Activated CD8-positive, alpha-beta T cell treated with anti-CD3 and anti-CD28 coated beads, Interleukin-2, amount 10 ng/mL, durations not matched to agents 7 days and 5 days (primary cell): ENCODE data around the gene SLC8A1. TPM values are rescaled to one million over a fixed set of nuclear protein-coding genes. Genes with fewer than 3 reads are reported as not detected.

Experiments used
- ATAC-seq: fragments of 150-1000 bp; cut with Tn5 transposase; one replicate; pipeline ENCODE4 v1.10.0; 2021; ENCODE audit warnings: moderate library complexity
- CTCF ChIA-PET: fragments of 350-600 bp; sonication (Branson Sonifier 250); formaldehyde crosslinking; loops from one replicate; lab custom pipeline; 2021; ENCODE audit warnings: antibody characterized with exemption; lab: Charles Lee
- POLR2A ChIA-PET: fragments of 350-600 bp; sonication (Branson Sonifier 250); formaldehyde crosslinking; loops from one replicate; lab custom pipeline; 2021; ENCODE audit warnings: antibody characterized with exemption; lab: Charles Lee
- DNase-seq: peaks from one replicate; pipeline ENCODE4 v3.0.0-alpha.2; 2020
- H3K27ac Mint-ChIP-seq: one replicate; pipeline ENCODE4 v1.8.0; 2021; ENCODE audit warnings: mild to moderate bottlenecking, mixed read lengths
- H3K27me3 Mint-ChIP-seq: one replicate; pipeline ENCODE4 v1.8.0; 2021; ENCODE audit warnings: low read depth, mixed read lengths
- H3K36me3 Mint-ChIP-seq: one replicate; pipeline ENCODE4 v1.8.0; 2021; ENCODE audit warnings: low read depth, mixed read lengths
- H3K4me1 Mint-ChIP-seq: one replicate; pipeline ENCODE4 v1.8.0; 2021; ENCODE audit warnings: low read depth, mixed read lengths
- H3K4me3 Mint-ChIP-seq: one replicate; pipeline ENCODE4 v1.8.0; 2021; ENCODE audit warnings: mild to moderate bottlenecking, mixed read lengths
- H3K9me3 Mint-ChIP-seq: one replicate; pipeline ENCODE4 v1.8.0; 2022; ENCODE audit warnings: mixed read lengths; ENCODE audit not compliant: insufficient read depth
- total RNA-seq, 2 experiments: library from RNA; stranded (reverse); gene quantifications; one replicate each; pipeline ENCODE4 v1.2.3, GENCODE V29; 2021

Gene SLC8A1
- total RNA-seq, 2 experiments from 2014 or later: 0.10 to 0.45 TPM

GRCh38 chr2:40268566-40268965, 183.3 kb downstream of the SLC8A1 start:
- no peaks in the 10 kb centered on the region for H3K36me3 Mint-ChIP-seq
- H3K27me3 Mint-ChIP-seq: no peaks in the 10 kb centered on the region
- ChIA-PET POLR2A (no interaction called here), CTCF (no interaction called here)
- no peak overlapping the region for H3K4me3 Mint-ChIP-seq
- no peaks in the 10 kb centered on the region for H3K4me1 Mint-ChIP-seq
- DNase-seq (no peak), ATAC-seq (no peak)
- H3K27ac Mint-ChIP-seq: no peak overlapping the region
- H3K9me3 Mint-ChIP-seq: no peaks in the 10 kb centered on the region

- no peak for ATAC-seq
- Mint-ChIP-seq H3K36me3 (no peaks in the 10 kb centered on the region), H3K9me3 (no peaks in the 10 kb centered on the region), H3K27ac (no peak overlapping the region), H3K27me3 (no peaks in the 10 kb centered on the region), H3K4me3 (no peak overlapping the region), H3K4me1 (no peaks in the 10 kb centered on the region)
- ChIA-PET POLR2A (no interaction called here), CTCF (no interaction called here)
- no peak for DNase-seq
These were observed 185.7 kb downstream of the SLC8A1 start for GRCh38 chr2:40266201-40266600.

GRCh38 chr2:40265602-40266001, 186.3 kb downstream of the SLC8A1 start:
- ChIA-PET CTCF (no interaction called here), POLR2A (no interaction called here)

GRCh38 chr2:40261042-40261441, 190.8 kb downstream of the SLC8A1 start:
- ATAC-seq: no peak
- no peak overlapping the region for H3K27ac Mint-ChIP-seq
- H3K36me3 Mint-ChIP-seq: no peaks in the 10 kb centered on the region
- H3K4me1 Mint-ChIP-seq: no peaks in the 10 kb centered on the region
- H3K27me3 Mint-ChIP-seq: no peaks in the 10 kb centered on the region
- POLR2A ChIA-PET: no interaction called here
- H3K9me3 Mint-ChIP-seq: no peaks in the 10 kb centered on the region
- CTCF ChIA-PET: no interaction called here
- no peak overlapping the region for H3K4me3 Mint-ChIP-seq
- DNase-seq: no peak

More at GRCh38 chr2:40265602-40266001, 186.3 kb downstream of the SLC8A1 start:
- Mint-ChIP-seq H3K9me3 (no peaks in the 10 kb centered on the region), H3K27ac (no peak overlapping the region), H3K4me3 (no peak overlapping the region), H3K27me3 (no peaks in the 10 kb centered on the region), H3K36me3 (no peaks in the 10 kb centered on the region), H3K4me1 (no peaks in the 10 kb centered on the region)
- no peak for DNase-seq
- ATAC-seq: no peak

GRCh38 chr2:40260437-40260836, 191.5 kb downstream of the SLC8A1 start:
- Mint-ChIP-seq H3K4me1 (no peaks in the 10 kb centered on the region), H3K4me3 (no peak overlapping the region), H3K9me3 (no peaks in the 10 kb centered on the region), H3K27ac (no peak overlapping the region), H3K36me3 (no peaks in the 10 kb centered on the region), H3K27me3 (no peaks in the 10 kb centered on the region)
- POLR2A ChIA-PET: no interaction called here
- DNase-seq (no peak), ATAC-seq (no peak)
- CTCF ChIA-PET: no interaction called here

- no peak for ATAC-seq
- no peaks in the 10 kb centered on the region for H3K4me1 Mint-ChIP-seq
- DNase-seq: no peak
- ChIA-PET CTCF (no interaction called here), POLR2A (no interaction called here)
- H3K9me3 Mint-ChIP-seq: no peaks in the 10 kb centered on the region
- no peaks in the 10 kb centered on the region for H3K36me3 Mint-ChIP-seq
- no peak overlapping the region for H3K4me3 Mint-ChIP-seq
- no peaks in the 10 kb centered on the region for H3K27me3 Mint-ChIP-seq
- no peak overlapping the region for H3K27ac Mint-ChIP-seq
These were observed 192.0 kb downstream of the SLC8A1 start for GRCh38 chr2:40259900-40260299.

GRCh38 chr2:40258135-40258457, 193.8 kb downstream of the SLC8A1 start:
- CTCF ChIA-PET: no interaction called here
- POLR2A ChIA-PET: no interaction called here

GRCh38 chr2:40257340-40258134, 194.4 kb downstream of the SLC8A1 start:
- ChIA-PET POLR2A (no interaction called here), CTCF (no interaction called here)
- no peak for ATAC-seq
- no peak overlapping the region for H3K4me3 Mint-ChIP-seq
- H3K36me3 Mint-ChIP-seq: no peaks in the 10 kb centered on the region
- no peaks in the 10 kb centered on the region for H3K9me3 Mint-ChIP-seq
- no peak overlapping the region for H3K27ac Mint-ChIP-seq
- DNase-seq: no peak
- H3K4me1 Mint-ChIP-seq: no peaks in the 10 kb centered on the region
- H3K27me3 Mint-ChIP-seq: no peaks in the 10 kb centered on the region

More at GRCh38 chr2:40258135-40258457, 193.8 kb downstream of the SLC8A1 start:
- Mint-ChIP-seq H3K9me3 (no peaks in the 10 kb centered on the region), H3K36me3 (no peaks in the 10 kb centered on the region), H3K4me3 (no peak overlapping the region), H3K27ac (no peak overlapping the region), H3K4me1 (no peaks in the 10 kb centered on the region), H3K27me3 (no peaks in the 10 kb centered on the region)
- ATAC-seq (no peak), DNase-seq (no peak)

GRCh38 chr2:40256649-40257048, 195.2 kb downstream of the SLC8A1 start:
- H3K36me3 Mint-ChIP-seq: no peaks in the 10 kb centered on the region
- ATAC-seq: no peak
- H3K4me3 Mint-ChIP-seq: no peak overlapping the region
- ChIA-PET CTCF (no interaction called here), POLR2A (interaction anchor here (0.6 kb wide), 1 partner anchor 154 kb away, joined by 3 read pairs; no protein-coding TSS in a partner anchor)
- no peaks in the 10 kb centered on the region for H3K27me3 Mint-ChIP-seq
- H3K27ac Mint-ChIP-seq: no peak overlapping the region
- no peaks in the 10 kb centered on the region for H3K9me3 Mint-ChIP-seq
- no peak for DNase-seq
- H3K4me1 Mint-ChIP-seq: no peaks in the 10 kb centered on the region

- DNase-seq: no peak
These were observed 195.9 kb downstream of the SLC8A1 start for GRCh38 chr2:40256008-40256407.

GRCh38 chr2:40255103-40255502, 196.8 kb downstream of the SLC8A1 start:
- POLR2A ChIA-PET: no interaction called here
- H3K27ac Mint-ChIP-seq: no peak overlapping the region
- no peak for DNase-seq
- no peaks in the 10 kb centered on the region for H3K9me3 Mint-ChIP-seq
- no peak overlapping the region for H3K4me3 Mint-ChIP-seq
- no peaks in the 10 kb centered on the region for H3K36me3 Mint-ChIP-seq
- H3K27me3 Mint-ChIP-seq: no peaks in the 10 kb centered on the region
- ATAC-seq: no peak
- CTCF ChIA-PET: no interaction called here
- no peaks in the 10 kb centered on the region for H3K4me1 Mint-ChIP-seq

More at GRCh38 chr2:40256008-40256407, 195.9 kb downstream of the SLC8A1 start:
- H3K36me3 Mint-ChIP-seq: no peaks in the 10 kb centered on the region
- H3K9me3 Mint-ChIP-seq: no peaks in the 10 kb centered on the region
- H3K4me1 Mint-ChIP-seq: no peaks in the 10 kb centered on the region
- no peak overlapping the region for H3K4me3 Mint-ChIP-seq
- ATAC-seq: no peak
- CTCF ChIA-PET: no interaction called here
- POLR2A ChIA-PET: no interaction called here
- H3K27ac Mint-ChIP-seq: no peak overlapping the region
- H3K27me3 Mint-ChIP-seq: no peaks in the 10 kb centered on the region

GRCh38 chr2:40254611-40255010, 197.3 kb downstream of the SLC8A1 start:
- H3K27me3 Mint-ChIP-seq: no peaks in the 10 kb centered on the region
- ATAC-seq (no peak), DNase-seq (no peak)
- no peaks in the 10 kb centered on the region for H3K9me3 Mint-ChIP-seq
- no peaks in the 10 kb centered on the region for H3K36me3 Mint-ChIP-seq
- H3K4me3 Mint-ChIP-seq: no peak overlapping the region
- no peaks in the 10 kb centered on the region for H3K4me1 Mint-ChIP-seq
- ChIA-PET POLR2A (no interaction called here), CTCF (no interaction called here)
- H3K27ac Mint-ChIP-seq: no peak overlapping the region

- Mint-ChIP-seq H3K36me3 (no peaks in the 10 kb centered on the region), H3K27ac (no peak overlapping the region), H3K4me3 (no peak overlapping the region), H3K27me3 (no peaks in the 10 kb centered on the region), H3K4me1 (no peaks in the 10 kb centered on the region), H3K9me3 (no peaks in the 10 kb centered on the region)
- DNase-seq (no peak), ATAC-seq (no peak)
- CTCF ChIA-PET: no interaction called here
- POLR2A ChIA-PET: no interaction called here
These were observed 200.8 kb downstream of the SLC8A1 start for GRCh38 chr2:40251137-40251536.
